Gastrocnemius medialis (tissue), 4 donors: ENCODE data around the gene RXRB. TPM values are rescaled to one million over a fixed set of nuclear protein-coding genes. Genes with fewer than 3 reads are reported as not detected.
A peak's percentile ranks its signal among the peaks of the same experiment; 100 is the strongest.

Experiments
- ATAC-seq, 2 donors: fragments of 150-250 bp; one replicate each; pipeline ENCODE4 v1.9.1; 2016
- DNase-seq, 2 donors: peaks; one replicate each; pipeline ENCODE4 v3.0.0-alpha.2; 2019
- H3K27ac ChIP-seq, 4 donors: fragments of 200-600 bp; sonication (generic); 1 replicate in 1 of 4; 2 replicates in 3 of 4; pipeline ENCODE4 v1.5.1; 2016 to 2018; ENCODE audit warnings: mild to moderate bottlenecking in 2 of 4, moderate library complexity in 1 of 4
- H3K27me3 ChIP-seq, 3 donors: fragments of 200-600 bp; sonication (generic) in 2 of 3; 1 replicate in 1 of 3; 2 replicates in 2 of 3; pipeline versions ENCODE4 v1.5.1 to v1.6.0; 2016 to 2019; ENCODE audit warnings: mild to moderate bottlenecking in 1 of 3, moderate library complexity in 1 of 3
- H3K36me3 ChIP-seq, 2 donors: fragments of 200-600 bp; sonication (generic) in 1 of 2; one replicate each; pipeline ENCODE4 v1.5.1; 2017 to 2018
- H3K4me1 ChIP-seq, 2 donors: fragments of 200-600 bp; sonication (generic) in 1 of 2; one replicate each; pipeline ENCODE4 v1.5.1; 2016 to 2017; ENCODE audit warnings: mild to moderate bottlenecking in 2 of 2
- H3K4me3 ChIP-seq, 4 donors: fragments of 200-600 bp; sonication (generic) in 3 of 4; 1 replicate in 1 of 4; 2 replicates in 3 of 4; pipeline ENCODE4 v1.5.1; 2016 to 2019; ENCODE audit warnings: mild to moderate bottlenecking in 2 of 4
- H3K9me3 ChIP-seq, 3 donors: fragments of 200-600 bp; sonication (generic) in 2 of 3; 1 replicate in 1 of 3; 2 replicates in 2 of 3; pipeline ENCODE4 v1.5.1; 2016 to 2019
- POLR2A ChIP-seq, 2 donors: fragments of 450-650 bp; IDR thresholded peaks; one replicate each; pipeline ENCODE4 v1.6.1; 2017; ENCODE audit warnings: antibody characterized with exemption in 2 of 2, mild to moderate bottlenecking in 2 of 2, moderate library complexity in 2 of 2
- in situ Hi-C, 4 donors: fragments of 200-750 bp; cut with MboI; loops; one replicate each; pipeline versions ENCODE4 v1.15.0 to v1.8.0; 2017; ENCODE audit warnings: low sequenced_read_pairs in 4 of 4
- intact Hi-C: fragments of 100-400 bp; cut with DNase I; formaldehyde crosslinking; loops from one replicate; pipeline ENCODE4 v1.15.1; 2023; ENCODE audit warnings: low total_unique reads
- total RNA-seq, 4 donors: library from RNA; depleted of rRNA; stranded (reverse); fragments of >200 nt; gene quantifications; one replicate each; pipeline versions ENCODE4 v1.1.0 to v1.2.3, GENCODE V29; 2016
- TF ChIP-seq, protein P1 (sequence below), 5 experiments: fragments of 450-650 bp in 3 of 5; fragments of 200-600 bp in 2 of 5; sonication (generic) in 2 of 5; IDR thresholded peaks in 4 of 5; conservative IDR thresholded peaks in 1 of 5; 1 replicate in 4 of 5; 2 replicates in 1 of 5; pipeline ENCODE4 v1.5.1; 2016 to 2019; ENCODE audit warnings: antibody characterized with exemption in 5 of 5, mild to moderate bottlenecking in 3 of 5, moderate library complexity in 3 of 5

RXRB gene
- total RNA-seq, 4 donors from 2014 or later, result 20.8 to 38.4 (median 24.6) TPM

DNA sequence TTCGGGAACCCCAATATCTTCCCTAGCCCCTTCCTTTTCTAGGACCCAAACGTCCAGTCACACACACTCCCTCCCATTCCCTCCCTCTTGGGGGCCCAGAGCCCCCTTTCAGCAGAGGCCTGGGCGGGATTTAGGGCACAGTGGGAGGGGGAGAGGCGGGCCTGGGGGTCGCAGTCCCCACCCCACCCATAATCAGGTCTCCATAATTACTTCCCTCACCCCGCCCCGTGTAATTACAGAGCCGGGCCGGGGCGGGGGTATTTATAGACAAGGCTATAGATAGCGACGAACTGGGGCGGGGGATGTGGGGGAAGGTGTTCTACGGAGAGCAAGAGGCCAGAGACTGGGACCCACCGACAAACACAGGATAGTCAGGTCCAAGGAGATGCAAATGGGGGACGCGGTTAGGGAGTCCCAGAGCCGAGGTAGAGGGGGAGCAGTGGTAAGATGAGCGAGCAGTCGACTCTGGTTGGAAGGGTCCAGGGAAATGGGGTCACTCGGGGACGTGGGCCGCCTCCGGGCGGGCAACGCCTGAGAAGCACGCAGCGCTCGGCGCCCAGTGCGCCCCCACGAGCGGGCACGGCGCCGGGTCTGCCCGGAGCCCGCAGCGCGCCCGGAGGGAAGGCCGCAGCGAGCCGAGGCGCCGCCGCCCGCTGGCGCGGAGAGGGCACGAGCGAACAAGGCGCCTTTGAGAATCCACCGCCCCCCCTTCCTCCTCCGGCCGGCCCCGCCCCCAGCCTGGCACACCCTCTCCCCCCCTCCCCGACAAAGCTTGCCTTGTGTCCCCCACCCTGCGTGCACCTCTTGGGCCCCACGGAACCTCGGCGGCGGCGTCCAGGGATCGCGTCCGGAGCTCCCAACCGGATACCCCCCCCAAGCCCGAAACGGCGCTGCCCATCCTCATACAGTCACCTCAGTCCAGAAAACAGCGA lies 7.5 kb downstream of the RXRB start:
- ATAC-seq, result peak; percentile 32 to 37
- no peaks in the 10 kb centered on the region for H3K9me3 ChIP-seq
- intact Hi-C loops (no loop called here), in situ Hi-C loops (loop anchor here in 1 of 4 donors (10.0 kb wide), 1 partner anchor 52 kb away; no protein-coding TSS in a partner anchor)
- H3K4me1 ChIP-seq, result peaks cover 24 to 25% of the 10 kb centered on the region in 2 donors
- H3K27ac ChIP-seq, result peak overlapping the region; percentile 56 to 77 (median 65)
- DNase-seq, result no peak
- peaks cover 0 to 30% of the 10 kb centered on the region in 2 donors for H3K36me3 ChIP-seq
- no peak for TF ChIP-seq POLR2A (IDR thresholded peaks at IDR 0.05)
- TF ChIP-seq, protein P1, sequence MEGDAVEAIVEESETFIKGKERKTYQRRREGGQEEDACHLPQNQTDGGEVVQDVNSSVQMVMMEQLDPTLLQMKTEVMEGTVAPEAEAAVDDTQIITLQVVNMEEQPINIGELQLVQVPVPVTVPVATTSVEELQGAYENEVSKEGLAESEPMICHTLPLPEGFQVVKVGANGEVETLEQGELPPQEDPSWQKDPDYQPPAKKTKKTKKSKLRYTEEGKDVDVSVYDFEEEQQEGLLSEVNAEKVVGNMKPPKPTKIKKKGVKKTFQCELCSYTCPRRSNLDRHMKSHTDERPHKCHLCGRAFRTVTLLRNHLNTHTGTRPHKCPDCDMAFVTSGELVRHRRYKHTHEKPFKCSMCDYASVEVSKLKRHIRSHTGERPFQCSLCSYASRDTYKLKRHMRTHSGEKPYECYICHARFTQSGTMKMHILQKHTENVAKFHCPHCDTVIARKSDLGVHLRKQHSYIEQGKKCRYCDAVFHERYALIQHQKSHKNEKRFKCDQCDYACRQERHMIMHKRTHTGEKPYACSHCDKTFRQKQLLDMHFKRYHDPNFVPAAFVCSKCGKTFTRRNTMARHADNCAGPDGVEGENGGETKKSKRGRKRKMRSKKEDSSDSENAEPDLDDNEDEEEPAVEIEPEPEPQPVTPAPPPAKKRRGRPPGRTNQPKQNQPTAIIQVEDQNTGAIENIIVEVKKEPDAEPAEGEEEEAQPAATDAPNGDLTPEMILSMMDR (IDR thresholded peaks at IDR 0.05 in 4 of 5, conservative IDR thresholded peaks at IDR 0.05 in 1 of 5), result no peak
- H3K4me3 ChIP-seq, result peak overlapping the region; percentile 56 to 71 (median 58)
- no peaks in the 10 kb centered on the region for H3K27me3 ChIP-seq

GRCh38 chr6:33192105-33192646 lies 8.3 kb downstream of the RXRB start, which contains the start of gene COL11A2:
Gene COL11A2, minus strand, starts transcription at chr6:33192467. Its CDS starts 227 bp downstream, at chr6:33192240.
- H3K4me1 ChIP-seq, result peaks cover 18 to 20% of the 10 kb centered on the region in 2 donors
- ATAC-seq (no peak), DNase-seq (no peak)
- H3K9me3 ChIP-seq, result no peaks in the 10 kb centered on the region
- peak within 1 kb of the TSS; percentile 56 to 71 (median 58) for H3K4me3 ChIP-seq
- peaks cover 0 to 28% of the 10 kb centered on the region in 2 donors for H3K36me3 ChIP-seq
- intact Hi-C loops, result no loop called here
- peak within 1 kb of the TSS; percentile 56 to 77 (median 65) for H3K27ac ChIP-seq
- TF ChIP-seq, protein P1 (IDR thresholded peaks at IDR 0.05 in 4 of 5, conservative IDR thresholded peaks at IDR 0.05 in 1 of 5), result no peak
- in situ Hi-C loops, result loop anchor here in 1 of 4 donors (10.0 kb wide), 1 partner anchor 53 kb away; no protein-coding TSS in a partner anchor
- H3K27me3 ChIP-seq, result no peaks in the 10 kb centered on the region

- H3K27me3 ChIP-seq, result no peaks in the 10 kb centered on the region
- TF ChIP-seq, protein P1 (IDR thresholded peaks at IDR 0.05 in 4 of 5, conservative IDR thresholded peaks at IDR 0.05 in 1 of 5), result no peak
- TF ChIP-seq POLR2A (IDR thresholded peaks at IDR 0.05), result no peak
- H3K4me1 ChIP-seq, result peaks cover 17 to 20% of the 10 kb centered on the region in 2 donors
- DNase-seq, result no peak
- H3K4me3 ChIP-seq, result no peak overlapping the region
- H3K27ac ChIP-seq, result peak overlapping the region in 1 of 4 donors; percentile 33
- no peak for ATAC-seq
- no peaks in the 10 kb centered on the region for H3K9me3 ChIP-seq
- peaks cover 0 to 22% of the 10 kb centered on the region in 2 donors for H3K36me3 ChIP-seq
- intact Hi-C loops (no loop called here), in situ Hi-C loops (loop anchor here in 1 of 4 donors (10.0 kb wide), 1 partner anchor 53 kb away; no protein-coding TSS in a partner anchor)
These were observed 8.9 kb downstream of the RXRB start for GRCh38 chr6:33191383-33192104.

DNA sequence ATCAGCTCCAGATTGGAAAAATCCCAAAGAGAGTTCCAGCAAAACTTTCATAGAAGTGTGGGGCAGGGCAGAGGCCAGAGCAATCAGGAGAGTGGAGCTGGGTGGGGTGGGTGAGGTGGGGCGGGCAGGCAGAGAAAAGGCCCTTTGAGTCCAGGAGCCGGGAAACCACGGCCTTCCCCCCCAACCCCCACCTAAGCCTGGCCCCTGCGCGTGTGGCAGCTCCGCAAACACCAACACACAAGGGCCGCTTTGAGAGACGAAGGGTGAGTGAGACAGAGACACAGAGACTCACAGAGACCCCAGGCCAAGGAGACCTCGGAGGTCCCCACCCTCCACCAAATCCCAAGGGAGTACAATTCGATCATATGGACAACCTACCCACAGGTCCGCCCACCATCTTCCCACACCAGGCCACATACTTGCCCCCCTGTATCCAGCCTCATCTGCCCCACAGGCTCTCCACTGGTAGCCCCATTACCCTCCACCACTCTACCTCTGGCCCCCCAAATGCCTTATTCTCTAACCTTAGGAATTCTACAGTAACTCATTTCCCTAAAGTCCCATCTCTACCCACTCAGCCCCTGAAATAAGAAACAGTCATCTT lies 9.9 kb downstream of the RXRB start:
- peaks cover 17 to 20% of the 10 kb centered on the region in 2 donors for H3K4me1 ChIP-seq
- in situ Hi-C loops (loop anchor here in 1 of 4 donors (10.0 kb wide), 1 partner anchor 54 kb away; no protein-coding TSS in a partner anchor), intact Hi-C loops (no loop called here)
- TF ChIP-seq POLR2A (IDR thresholded peaks at IDR 0.05), result no peak
- TF ChIP-seq, protein P1 (IDR thresholded peaks at IDR 0.05 in 4 of 5, conservative IDR thresholded peaks at IDR 0.05 in 1 of 5), result no peak
- no peaks in the 10 kb centered on the region for H3K27me3 ChIP-seq
- H3K27ac ChIP-seq, result no peak overlapping the region
- no peak overlapping the region for H3K4me3 ChIP-seq
- H3K9me3 ChIP-seq, result no peaks in the 10 kb centered on the region
- ATAC-seq, result no peak
- H3K36me3 ChIP-seq, result peaks cover 0 to 12% of the 10 kb centered on the region in 2 donors
- no peak for DNase-seq
